DND-41 (cell line): Measurements from ENCODE around the gene PPP6R2.

Experiments used
- ATAC-seq: fragments of 200-7000 bp; cut with Tn5 transposase; 3 replicates; pipeline ENCODE4 v1.9.1; 2021; ENCODE audit warnings: low read depth; ENCODE audit not compliant: insufficient read depth
- DNase-seq: peaks from one replicate; pipeline ENCODE4 v3.0.0-alpha.2; 2020
- H2AFZ ChIP-seq: 2 replicates; pipeline ENCODE4 v1.6.0; 2012; ENCODE audit warnings: low read depth, low read length
- H3K27ac ChIP-seq: 2 replicates; pipeline ENCODE4 v1.5.1; 2012; ENCODE audit warnings: low read length, inconsistent platforms
- H3K27me3 ChIP-seq: fragments of 200-600 bp; sonication (generic); 2 replicates; pipeline ENCODE4 v1.6.0; 2012; ENCODE audit warnings: low read length, mild to moderate bottlenecking, inconsistent platforms; ENCODE audit not compliant: insufficient read depth, poor library complexity
- H3K36me3 ChIP-seq: 2 replicates; pipeline ENCODE4 v1.5.1; 2012; ENCODE audit warnings: low read length, inconsistent platforms; ENCODE audit not compliant: insufficient read depth
- H3K4me1 ChIP-seq: 2 replicates; pipeline ENCODE4 v1.5.1; 2012; ENCODE audit warnings: mild to moderate bottlenecking, low read length; ENCODE audit not compliant: insufficient read depth
- H3K4me2 ChIP-seq: 2 replicates; pipeline ENCODE4 v1.6.0; 2012; ENCODE audit warnings: mild to moderate bottlenecking, moderate library complexity, low read length, inconsistent platforms; ENCODE audit not compliant: insufficient read depth
- H3K4me3 ChIP-seq, 2 experiments: fragments of 200-600 bp in 1 of 2; shearing (Covaris generic) in 1 of 2; 2 replicates each; pipeline ENCODE4 v1.5.1; 2012 to 2016; ENCODE audit warnings: inconsistent platforms in 2 of 2, low read length in 2 of 2, mild to moderate bottlenecking in 2 of 2, low read depth in 1 of 2, moderate library complexity in 1 of 2
- H3K79me2 ChIP-seq: 2 replicates; pipeline ENCODE4 v1.6.0; 2012; ENCODE audit warnings: low read length, inconsistent platforms; ENCODE audit not compliant: insufficient read depth
- H3K9ac ChIP-seq: 2 replicates; pipeline ENCODE4 v1.6.0; 2012; ENCODE audit warnings: low read depth, mild to moderate bottlenecking, inconsistent platforms, low read length, moderate library complexity
- H3K9me3 ChIP-seq: 2 replicates; pipeline ENCODE4 v1.5.1; 2012; ENCODE audit warnings: low read length, moderate library complexity, mild to moderate bottlenecking, inconsistent platforms; ENCODE audit not compliant: insufficient read depth, severe bottlenecking
- H4K20me1 ChIP-seq: 2 replicates; pipeline ENCODE4 v1.6.0; 2012; ENCODE audit warnings: low read length; ENCODE audit not compliant: insufficient read depth
- CTCF ChIP-seq: IDR thresholded peaks from 2 replicates; pipeline ENCODE4 v1.5.1; 2012; ENCODE audit warnings: borderline replicate concordance, low read length, moderate library complexity, mild to moderate bottlenecking; ENCODE audit not compliant: poor library complexity, severe bottlenecking; ENCODE audit errors: extremely low read depth
- EZH2 ChIP-seq: IDR thresholded peaks from 3 replicates; pipeline ENCODE4 v1.6.1; 2012; ENCODE audit warnings: borderline replicate concordance, low read depth, mild to moderate bottlenecking, moderate library complexity, low read length, inconsistent platforms; ENCODE audit not compliant: severe bottlenecking

PPP6R2 gene

GRCh38 chr22:50477923-50478322 is 134.8 kb downstream of the PPP6R2 start:
- TF ChIP-seq EZH2 = no peak
- no peak for TF ChIP-seq CTCF

GRCh38 chr22:50479721-50480120 is 136.6 kb downstream of the PPP6R2 start:
- ATAC-seq (no peak), DNase-seq (no peak)
- Histone ChIP-seq H3K9me3 (no peaks in the 10 kb centered on the region), H3K4me3 (no peak overlapping the region), H3K27me3 (no peaks in the 10 kb centered on the region), H3K36me3 (no peaks in the 10 kb centered on the region), H3K9ac (no peak overlapping the region), H3K4me1 (peaks cover 15% of the 10 kb centered on the region), H3K79me2 (peaks cover 4% of the 10 kb centered on the region), H3K4me2 (no peak overlapping the region), H3K27ac (no peak overlapping the region), H2AFZ (no peak overlapping the region), H4K20me1 (no peaks in the 10 kb centered on the region)
- TF ChIP-seq CTCF (no peak), EZH2 (no peak)

More at GRCh38 chr22:50477923-50478322, 134.8 kb downstream of the PPP6R2 start:
- Histone ChIP-seq H2AFZ (no peak overlapping the region), H3K27me3 (no peaks in the 10 kb centered on the region), H3K4me2 (no peak overlapping the region), H3K9ac (no peak overlapping the region), H3K4me3 (no peak overlapping the region), H3K9me3 (no peaks in the 10 kb centered on the region), H3K36me3 (peaks cover 13% of the 10 kb centered on the region), H3K27ac (no peak overlapping the region), H3K79me2 (peaks cover 22% of the 10 kb centered on the region), H4K20me1 (peaks cover 14% of the 10 kb centered on the region), H3K4me1 (peaks cover 26% of the 10 kb centered on the region)
- DNase-seq (no peak), ATAC-seq (no peak)

- Histone ChIP-seq H3K27me3 (no peaks in the 10 kb centered on the region), H3K4me1 (peaks cover 5% of the 10 kb centered on the region), H3K9me3 (no peaks in the 10 kb centered on the region), H3K27ac (no peak overlapping the region), H3K36me3 (no peaks in the 10 kb centered on the region), H2AFZ (no peak overlapping the region), H3K9ac (no peak overlapping the region), H3K79me2 (no peaks in the 10 kb centered on the region), H4K20me1 (no peaks in the 10 kb centered on the region), H3K4me3 (no peak overlapping the region), H3K4me2 (no peak overlapping the region)
- ATAC-seq (no peak), DNase-seq (no peak)
- no peak for TF ChIP-seq CTCF
- TF ChIP-seq EZH2 = no peak
Observed at GRCh38 chr22:50481045-50481439, 137.9 kb downstream of the PPP6R2 start.
